Tibial nerve (tissue), 4 donors: ENCODE measurements around the gene NAA40.

ENCODE experiments used
- CTCF ChIP-seq, 5 experiments: fragments of 200-600 bp in 3 of 5; fragments of 450-650 bp in 2 of 5; sonication (generic) in 3 of 5; IDR thresholded peaks; one replicate each; pipeline ENCODE4 v1.5.1; 2016 to 2019; ENCODE audit warnings: antibody characterized with exemption in 5 of 5, mild to moderate bottlenecking in 3 of 5, moderate library complexity in 2 of 5
- EP300 ChIP-seq, 2 donors: sonication (generic); formaldehyde crosslinking; IDR thresholded peaks; one replicate each; pipeline ENCODE4 v1.6.1; 2017; ENCODE audit warnings: antibody characterized with exemption in 2 of 2, mild to moderate bottlenecking in 1 of 2
- POLR2A ChIP-seq, 2 donors: fragments of 450-650 bp; IDR thresholded peaks; one replicate each; pipeline ENCODE4 v1.6.1; 2017; ENCODE audit warnings: antibody characterized with exemption in 2 of 2, mild to moderate bottlenecking in 2 of 2, moderate library complexity in 2 of 2

- no peak for TF ChIP-seq CTCF (IDR thresholded peaks at IDR 0.05)
- TF ChIP-seq EP300 (IDR thresholded peaks at IDR 0.05): no peak
- TF ChIP-seq POLR2A (IDR thresholded peaks at IDR 0.05): no peak
Measured at GRCh38 chr11:63914896-63915691, 23.7 kb upstream of the NAA40 start.
